ENCODE measurements around the gene RPS21.

The RPS21 gene

DNA sequence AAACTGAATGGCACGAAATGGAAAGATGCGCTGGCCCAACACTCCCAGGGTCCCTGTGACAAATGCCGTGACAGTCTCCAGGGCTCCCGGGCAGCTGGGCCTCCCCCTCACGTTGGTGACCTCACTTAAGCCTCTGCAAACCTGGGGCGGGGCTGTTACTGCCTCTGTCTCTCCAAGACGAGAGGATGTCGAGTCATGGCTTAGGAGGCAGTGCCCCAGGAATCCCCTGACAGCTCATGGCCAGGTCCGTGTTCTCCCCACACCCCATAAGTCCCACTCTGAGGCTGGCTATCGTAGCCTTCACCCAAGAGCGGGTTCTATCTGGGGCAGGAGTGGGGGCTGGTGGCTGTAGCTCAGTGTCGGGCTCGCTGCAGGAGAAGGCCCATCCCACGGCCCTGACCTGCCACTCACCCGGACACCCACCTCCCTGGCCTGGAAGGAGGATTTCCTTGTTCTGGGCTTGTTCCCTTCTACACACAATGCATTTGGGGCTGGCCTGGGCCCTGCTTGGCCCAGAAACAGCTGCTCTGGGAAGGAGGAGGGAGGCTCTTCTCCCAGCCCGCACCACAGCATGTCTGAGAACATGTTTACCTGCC lies 5.6 kb upstream of the RPS21 start:
- DNase-seq: peak in 3 of 4 experiments; percentile 17 to 46 (median 19)

DNA sequence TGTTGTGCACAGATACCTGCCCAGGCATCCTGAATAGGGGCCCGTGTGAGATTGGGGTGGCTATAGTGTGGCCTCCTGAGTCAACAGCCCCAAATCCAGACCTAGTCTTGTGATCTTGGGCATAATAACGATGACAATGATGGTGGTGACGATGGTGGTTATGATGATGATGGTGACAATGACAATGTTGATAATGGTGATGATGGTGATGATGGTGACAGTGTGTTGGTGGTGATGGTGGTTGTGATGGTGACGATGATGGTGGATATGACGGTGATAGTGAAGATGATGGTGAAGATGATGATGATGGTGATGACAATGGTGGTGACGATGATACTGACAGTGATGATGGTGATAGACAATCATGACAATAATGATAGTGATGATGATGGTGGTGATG lies 5.1 kb upstream of the RPS21 start:
- DNase-seq: no peak

DNA sequence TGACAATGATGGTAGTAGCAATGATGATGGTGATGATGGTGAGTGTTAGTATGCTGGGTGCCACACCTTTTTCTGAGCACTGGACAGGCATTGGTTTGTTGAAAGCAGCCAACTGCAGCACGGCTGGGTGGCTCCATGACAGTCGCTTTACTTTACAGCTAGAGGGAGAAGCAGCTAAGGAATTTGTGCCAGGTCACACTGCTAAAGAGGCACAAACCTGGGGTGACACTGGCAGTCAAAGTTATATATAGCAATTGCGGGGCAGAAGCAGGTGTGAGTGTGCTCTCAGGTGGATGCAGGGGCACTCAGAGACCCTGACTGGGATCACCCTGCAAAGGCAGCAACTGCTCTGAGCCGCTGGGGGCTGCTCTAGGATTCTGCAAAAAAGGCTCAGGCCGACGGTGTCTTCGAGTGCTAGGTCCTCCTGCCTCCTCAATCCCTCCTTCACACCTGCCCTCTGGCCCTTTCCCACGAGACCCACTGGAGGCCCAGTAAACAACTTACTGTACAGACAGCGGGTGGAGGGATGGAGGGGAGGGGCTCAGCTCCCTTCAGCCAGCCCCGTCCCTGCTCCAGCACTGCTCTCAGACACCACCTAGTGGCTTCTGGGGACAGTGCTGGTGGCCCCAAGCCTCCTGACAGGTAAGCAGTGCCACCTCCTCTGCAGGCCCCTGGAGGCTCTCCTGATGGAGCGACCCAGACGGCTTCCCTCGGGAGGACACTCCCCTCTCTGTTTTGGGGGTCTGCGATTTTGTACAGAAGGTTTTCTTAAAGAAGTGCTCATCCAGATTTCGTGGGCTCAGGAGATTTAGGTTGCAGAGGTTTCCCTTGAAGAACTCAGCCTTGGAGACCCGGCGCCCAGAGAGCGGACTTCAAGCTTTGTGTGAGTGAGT lies 4.4 kb upstream of the RPS21 start:
- peak; percentile 72 to 82 (median 74) for DNase-seq

DNA sequence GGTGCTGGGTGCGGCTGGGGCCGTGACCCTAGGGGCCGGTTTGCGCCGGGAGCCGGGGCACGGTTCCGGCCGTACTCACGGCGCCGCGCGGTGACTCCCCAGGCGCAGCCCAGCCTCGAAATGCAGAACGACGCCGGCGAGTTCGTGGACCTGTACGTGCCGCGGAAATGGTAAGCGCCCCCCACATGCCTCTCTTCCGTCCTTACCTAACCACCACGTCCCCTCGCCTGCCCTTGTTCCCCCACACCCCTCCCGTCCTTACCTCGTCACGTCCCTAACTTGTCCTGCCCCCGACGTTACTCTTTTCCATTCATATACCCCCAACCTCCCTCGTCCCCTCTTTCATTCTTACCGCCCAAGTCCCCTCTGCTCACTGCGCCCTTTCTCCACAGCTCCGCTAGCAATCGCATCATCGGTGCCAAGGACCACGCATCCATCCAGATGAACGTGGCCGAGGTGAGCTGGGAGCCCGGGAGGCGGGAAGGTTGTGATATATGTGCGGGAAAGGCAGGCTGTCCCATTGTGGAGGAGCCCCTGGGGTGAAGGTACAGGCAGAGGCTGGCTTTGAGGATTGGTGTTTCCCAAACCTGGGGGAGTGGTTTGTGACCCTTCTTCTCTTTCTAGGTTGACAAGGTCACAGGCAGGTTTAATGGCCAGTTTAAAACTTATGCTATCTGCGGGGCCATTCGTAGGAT lies 463 bp downstream of the RPS21 start:
- no peak for DNase-seq

DNA sequence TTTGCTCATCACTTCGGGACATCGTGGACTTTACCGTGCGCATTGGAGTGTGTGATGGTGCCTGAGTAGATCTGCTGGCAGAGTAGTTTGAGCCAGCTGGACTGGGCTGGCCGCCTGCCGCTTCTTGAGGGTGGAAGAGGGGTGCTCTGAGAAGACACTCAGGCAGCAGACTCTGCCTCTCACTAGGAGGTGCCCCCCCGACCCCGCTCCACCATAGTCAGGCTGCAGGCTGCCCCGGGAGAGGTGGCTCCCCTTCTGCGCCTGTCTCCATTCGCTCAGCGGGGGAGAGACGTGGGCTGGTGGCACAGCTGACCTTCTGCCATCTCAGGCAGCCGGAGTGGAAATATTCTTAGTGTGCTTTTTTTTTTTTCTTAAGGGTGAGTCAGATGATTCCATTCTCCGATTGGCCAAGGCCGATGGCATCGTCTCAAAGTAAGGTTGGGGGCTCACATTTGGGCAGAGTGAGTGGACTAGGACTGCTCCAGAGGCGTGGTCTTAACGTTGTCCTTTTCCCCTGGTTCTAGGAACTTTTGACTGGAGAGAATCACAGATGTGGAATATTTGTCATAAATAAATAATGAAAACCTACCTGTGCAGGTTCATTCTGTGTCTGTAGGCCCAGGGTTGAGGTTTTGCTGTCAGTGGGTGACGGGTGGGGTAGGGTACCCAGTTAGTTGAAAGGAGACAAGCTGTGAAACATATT lies 1.2 kb downstream of the RPS21 start:
- no peak for DNase-seq

DNA sequence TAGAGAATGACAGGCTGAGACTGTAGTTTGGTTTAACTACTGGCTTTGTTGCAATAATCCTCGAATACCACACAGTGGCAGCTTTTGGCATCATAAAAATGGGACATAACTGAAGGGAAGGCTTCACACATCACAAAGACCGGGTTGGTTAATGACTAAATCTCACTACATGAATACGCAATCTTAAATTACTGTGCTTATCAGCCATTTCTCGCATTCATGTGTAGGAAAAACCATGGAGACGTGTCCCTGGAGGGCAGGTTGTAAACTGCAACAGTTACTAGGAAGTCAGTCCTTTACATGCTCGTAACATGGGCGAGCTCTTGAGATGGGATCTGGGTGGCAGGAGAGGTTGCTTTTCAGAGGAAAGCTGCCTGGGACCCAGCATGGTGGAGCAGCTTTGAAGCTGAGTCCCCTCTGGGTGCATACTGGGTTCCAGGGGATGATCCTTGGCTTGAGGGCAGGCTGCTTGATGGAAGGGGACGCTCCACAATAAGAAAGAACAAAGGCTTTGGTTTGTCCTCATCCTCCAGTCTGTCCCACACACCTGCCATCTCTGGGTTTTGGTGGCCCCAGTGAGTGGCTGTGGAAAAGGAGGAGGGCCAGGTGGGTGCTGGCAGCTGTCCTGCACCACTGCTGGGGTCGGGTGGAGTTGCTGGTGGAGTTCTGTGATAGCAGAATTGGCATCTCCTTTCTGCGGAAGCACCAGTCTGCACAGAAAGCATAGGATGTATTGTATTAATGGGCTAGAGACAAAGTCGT lies 2.1 kb downstream of the RPS21 start:
- no peak for DNase-seq

DNA sequence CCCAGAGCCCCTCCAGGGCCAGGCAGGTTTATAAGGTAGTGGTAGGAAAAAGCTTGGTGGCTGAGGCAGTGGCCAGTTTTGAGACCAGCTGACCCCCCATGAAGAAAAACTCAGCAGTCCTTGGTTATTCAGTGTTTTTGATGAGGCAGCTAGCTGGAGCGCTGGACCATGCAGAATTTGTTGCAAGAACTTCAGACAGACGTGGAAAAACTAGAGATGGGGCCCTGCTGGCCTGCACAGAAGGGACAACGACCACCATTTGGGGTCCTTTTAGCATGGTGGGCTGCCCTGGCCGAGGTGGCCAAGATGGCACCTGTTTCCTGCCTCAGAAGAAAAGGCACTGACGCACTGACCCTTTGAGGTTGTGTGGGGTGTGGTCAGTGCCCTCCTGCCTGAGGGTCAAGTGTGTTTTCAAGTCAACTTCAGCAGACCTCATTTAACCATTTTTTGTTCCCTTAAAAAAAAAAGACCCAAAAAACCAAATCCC lies 2.7 kb downstream of the RPS21 start:
- no peak for DNase-seq

DNA sequence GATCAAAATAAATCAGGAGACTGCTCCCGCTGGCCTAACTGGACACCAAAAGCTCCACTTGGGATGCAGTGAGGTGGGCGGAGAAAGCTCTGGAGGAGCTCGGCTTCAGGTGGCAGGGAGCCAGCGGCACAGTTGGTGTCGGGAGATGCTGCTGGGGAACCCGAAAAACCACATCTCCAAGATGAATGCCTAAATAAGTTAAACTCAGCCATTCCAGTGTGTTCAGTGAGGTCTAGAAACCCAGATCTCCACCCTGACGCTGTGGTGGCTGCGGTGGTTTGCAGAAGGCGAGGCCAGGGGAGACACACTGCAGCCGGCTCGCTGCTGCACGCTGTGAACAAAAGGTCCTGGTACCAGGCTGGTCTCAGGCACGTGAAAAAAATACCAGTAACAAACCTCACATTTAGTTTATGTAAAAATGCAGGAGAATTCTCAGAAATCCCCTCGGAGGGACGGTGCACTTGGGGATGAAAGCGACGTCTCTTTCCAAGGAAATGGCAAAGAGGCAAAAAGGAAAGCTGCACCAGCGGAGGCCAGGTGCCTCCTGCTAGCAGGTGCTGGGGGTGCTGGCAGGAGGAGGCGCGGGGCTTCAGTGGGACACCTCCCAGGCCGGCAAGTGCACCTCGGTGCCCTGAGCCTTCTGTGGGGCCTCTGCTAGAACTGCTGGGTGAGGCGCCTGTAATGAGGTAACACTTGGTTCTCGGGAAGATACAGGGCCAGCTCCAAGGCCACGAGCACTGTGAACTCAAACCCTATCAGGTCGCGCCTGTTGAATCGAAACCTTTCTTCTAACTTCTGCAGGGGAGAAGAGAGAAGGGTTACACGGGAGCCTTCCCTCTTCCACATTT lies 3.6 kb downstream of the RPS21 start:
- no peak for DNase-seq

DNA sequence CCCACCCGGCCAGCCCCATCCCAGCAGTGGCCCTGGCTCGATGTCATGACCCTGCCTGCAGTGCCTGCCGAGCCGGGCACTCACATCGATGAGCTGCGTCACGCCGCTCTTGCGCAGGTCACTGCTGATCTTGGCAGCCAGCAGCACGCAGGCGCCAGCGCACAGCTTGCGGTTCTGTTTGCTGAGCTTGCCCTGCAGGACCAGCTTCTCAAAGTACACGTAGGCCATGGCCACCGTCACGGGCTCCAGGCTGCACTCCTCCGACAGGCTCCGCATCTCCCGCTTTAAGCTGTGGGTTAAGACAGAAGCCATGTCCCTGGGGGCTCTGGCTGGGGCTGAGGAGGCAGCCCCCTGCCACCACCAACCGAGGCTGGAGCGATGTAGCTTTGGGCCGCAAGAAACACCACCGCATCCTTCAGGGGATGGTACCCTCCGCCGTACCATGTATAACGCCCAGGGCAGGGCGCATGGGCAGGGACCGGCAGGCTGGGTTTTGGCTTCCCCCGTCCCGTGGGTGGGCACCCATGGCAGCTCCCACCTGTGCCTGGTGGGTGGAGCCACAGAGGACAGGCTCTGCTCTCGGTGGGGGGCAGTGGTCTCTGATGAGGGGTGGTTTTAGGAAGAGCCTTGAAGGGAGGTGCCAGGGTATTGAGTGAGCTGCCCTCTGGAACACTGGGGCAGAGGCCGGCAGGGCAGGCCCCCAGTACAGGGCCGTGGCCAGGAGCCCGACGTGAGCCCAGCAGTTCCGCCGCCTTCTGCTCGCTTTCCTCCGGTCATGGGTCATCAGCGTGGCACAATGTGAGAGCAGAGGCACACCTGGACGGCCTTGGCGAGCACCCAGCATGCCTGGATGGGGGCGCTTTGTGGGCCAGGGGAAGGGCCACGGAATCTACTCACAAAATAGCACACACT lies 4.5 kb downstream of the RPS21 start:
- DNase-seq: no peak

DNA sequence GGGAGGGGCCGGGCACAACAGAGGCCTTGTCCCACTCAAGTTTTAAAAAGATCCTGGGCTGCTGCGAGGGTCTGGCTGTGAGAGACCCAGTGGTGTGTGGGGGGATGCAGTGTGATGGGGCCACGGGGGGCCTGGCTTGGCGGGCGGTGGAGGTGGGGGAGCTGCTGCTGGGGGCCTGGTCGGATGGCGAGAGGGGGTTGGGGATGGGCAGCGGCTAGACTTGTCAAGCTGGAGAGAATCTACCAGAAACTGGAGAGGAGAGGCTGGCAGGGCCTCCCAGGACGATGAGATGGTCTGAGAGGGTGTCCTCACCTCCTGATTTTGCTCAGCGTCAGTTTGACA lies 5.1 kb downstream of the RPS21 start:
- no peak for DNase-seq

DNA sequence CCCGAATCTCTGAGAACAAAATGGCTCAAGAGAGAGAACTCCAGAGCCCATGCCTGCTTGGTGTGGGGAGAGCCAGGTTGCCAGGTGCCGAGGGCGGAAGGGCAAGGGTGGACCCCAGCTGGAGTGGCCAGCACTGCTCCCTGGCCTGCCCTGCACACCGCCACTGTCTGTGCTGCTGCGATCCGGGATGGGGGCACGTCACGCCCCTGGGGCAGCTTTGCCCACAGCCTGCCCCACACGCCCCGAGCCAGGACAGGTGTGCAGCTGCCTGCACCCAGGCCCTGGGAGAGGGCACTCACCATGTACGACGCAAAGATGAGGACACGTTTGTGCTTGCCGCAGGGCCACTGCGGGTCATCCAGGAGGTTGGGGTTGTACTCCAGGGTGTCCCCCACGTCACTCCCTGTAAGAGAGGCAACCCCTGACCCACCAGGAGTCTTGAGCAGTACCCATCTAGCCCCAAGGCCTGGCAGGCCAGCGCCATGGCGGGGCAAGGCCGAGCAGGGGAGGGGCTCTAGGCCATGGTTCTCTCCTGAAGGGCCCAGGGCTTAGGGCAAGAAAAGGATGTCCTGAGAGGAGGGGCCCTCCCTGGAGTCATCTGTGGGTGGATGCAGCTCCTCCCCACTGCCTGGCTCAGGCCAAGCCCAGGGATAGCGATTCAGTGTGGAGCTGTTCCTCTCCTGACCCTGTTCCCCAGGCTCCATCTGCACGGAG lies 5.9 kb downstream of the RPS21 start:
- no peak for DNase-seq

DNA sequence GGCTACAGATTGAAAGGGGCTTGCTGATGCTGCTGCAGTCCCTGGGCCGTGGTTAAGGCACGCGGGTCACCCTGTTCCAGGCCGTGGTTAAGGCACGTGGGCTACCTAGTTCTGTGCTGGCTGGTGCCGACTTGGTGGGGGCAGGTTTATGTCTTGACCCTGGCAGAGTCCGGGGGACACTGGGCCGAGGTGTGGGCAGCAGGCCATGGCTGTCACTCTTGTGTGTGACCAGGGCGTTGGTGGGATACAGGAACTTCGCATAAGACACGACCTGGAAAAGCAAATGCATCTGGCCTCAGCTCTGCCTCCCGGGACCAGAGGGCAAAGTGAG lies 6.4 kb downstream of the RPS21 start:
- DNase-seq: no peak

DNA sequence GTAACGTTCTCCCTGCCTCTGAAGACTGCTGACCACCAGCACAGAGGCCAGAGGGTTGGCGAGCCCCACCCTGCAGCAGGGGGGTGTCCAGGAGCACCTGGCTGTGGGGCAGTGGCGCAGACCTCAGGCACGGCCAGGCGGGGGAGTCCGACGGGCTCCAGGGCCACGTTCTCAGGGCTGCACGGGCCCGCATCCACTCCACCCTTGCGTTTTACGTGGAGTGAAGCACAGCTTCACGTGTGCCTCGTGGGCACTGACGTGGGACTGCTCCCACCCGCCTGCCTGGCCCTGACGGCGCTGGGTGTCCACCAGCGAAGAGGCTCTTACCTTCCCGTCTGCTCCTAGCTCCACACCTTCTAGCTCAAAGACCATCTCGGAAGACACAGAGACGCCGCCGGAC lies 6.9 kb downstream of the RPS21 start:
- DNase-seq: no peak

DNA sequence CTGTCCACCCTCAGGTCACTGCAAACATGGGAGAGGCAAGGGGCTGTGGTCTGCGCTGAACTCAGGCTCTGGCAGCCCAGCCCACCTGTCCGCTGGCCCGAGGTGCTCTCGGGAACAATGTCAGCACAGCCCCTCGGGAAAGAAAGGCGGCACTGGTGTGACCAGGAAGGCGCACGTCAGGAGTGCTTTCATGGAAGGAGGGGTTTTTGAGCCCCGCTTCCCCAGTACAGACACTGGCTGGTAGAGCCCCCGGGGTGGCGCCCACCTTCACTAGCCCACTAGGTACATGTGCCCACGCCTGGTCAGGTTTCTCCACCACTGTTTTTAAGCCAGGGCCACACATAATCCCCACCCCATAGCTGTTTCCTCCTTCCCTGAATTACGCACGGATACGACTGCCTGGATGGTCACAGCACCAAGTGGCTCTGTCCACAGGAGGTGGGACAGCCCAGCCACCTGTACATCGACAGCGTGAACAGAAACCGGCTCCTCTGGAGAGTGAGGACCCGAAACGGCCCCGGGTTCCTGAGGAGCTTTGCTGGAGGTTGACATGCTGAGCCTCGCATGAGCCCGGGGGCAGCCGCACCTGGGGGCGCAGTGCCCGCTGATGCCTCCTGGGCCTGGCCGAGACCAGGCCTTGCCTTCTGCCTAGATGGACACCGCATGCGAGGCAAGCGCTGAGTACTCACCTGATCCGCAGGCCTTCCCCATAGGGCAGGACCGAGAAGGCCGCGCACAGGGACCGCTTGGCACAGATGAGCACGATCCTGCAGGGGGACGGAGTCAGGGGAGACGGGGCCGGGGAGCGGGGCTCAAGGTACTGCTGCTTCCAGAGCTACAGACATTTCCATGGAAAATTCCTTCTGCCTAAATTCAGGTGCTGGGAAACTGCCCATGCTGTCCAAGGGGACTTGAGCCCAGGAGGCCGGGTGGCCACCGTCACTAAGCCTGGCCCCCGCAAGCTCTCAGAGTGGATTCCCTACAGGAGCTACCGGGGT lies 7.6 kb downstream of the RPS21 start:
- no peak for DNase-seq

DNA sequence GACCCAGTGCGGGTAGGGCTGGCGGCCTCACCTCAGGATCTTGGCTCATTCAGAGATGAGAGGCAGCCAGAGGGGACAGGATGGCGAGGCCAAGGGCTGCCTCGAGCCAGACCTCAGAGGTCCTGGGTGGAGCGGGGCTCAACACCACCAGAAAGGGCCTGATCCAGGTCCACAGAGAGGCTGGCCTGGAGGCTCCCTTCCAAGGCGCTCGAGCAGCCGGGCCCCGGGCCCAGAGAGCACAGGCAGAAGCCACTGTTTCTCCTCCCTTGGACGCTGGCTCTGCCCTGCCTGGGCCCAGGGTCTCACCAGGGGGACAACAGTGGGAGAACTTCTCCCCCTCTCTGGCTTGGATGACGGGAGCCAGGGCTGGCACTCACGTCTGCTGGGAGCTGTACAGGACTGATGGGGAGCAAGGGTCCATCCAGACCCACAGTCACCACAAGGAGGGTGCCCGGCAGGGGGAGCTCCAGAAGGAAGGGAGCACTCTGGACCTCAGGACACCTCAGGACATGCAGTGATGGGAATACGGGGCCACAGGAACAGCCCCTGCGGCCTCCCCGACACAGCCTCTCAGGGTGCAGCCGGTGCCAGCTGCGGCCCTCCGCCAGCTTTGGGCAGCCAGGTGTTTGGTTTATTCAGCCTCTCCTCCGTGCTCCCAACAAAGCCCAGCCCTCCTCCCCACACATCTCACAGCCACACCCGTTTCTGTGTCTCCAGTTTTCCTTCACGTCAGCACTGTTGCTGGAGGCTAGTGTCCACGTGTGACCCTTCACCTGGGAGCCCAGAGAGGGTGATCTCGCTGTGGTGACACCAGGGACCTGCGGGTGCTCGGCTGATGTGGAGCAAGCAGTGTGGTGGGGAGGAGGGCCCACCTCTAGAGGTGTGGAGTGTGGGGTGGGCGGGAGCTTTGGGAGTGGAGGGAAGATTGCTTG lies 8.7 kb downstream of the RPS21 start:
- DNase-seq: no peak

DNA sequence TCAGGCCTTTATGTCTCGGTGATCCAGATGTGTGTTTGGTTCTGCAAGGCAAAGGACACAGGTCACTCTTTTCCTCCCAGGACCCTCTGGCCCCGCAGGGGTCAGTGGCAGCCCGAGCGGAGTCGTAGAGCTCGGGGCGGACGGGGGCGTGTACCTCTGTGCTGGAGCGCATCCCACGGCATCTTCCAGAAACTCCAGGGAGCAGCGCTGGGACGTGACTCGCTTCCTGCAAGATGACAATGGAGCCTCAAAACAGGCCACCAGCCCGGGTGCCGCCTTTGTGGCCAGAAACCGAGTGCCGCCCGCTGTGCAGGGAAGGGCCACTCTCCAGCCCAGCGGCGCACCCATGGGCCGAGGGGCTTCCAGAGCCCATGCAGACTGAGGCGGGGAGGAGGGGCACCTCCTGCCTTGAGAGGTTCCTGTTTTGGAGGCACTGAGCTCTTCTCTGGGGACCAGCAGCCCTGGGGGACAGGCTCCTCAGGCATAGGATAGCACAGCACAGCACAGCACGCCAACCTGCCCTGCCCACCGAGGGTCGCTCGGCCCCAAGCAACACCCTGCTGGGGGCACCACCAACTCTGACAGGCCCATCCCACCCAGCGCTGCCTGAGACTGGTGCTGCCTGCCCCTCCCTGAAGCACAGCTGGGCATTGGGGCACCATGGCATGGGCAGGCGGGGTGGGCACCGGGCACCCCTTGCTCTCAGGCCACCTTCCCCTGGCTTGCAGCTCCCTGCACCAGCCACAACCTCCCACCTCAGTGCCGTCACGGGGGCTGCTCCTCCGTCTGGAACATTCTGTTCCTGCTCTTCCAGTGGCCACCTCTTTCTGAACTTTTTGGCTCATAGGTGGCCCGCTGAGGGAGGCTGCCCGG lies 9.7 kb downstream of the RPS21 start:
- DNase-seq: no peak
